Psoas muscle (tissue), 8 donors: ENCODE data around the gene BTBD8. TPM values are rescaled to one million over a fixed set of nuclear protein-coding genes. Genes with fewer than 3 reads are reported as not detected.
A peak's percentile ranks its signal among the peaks of the same experiment; 100 is the strongest.

Source experiments
- ATAC-seq, 4 donors: fragments of 200-7000 bp; cut with Tn5 transposase; one replicate each; pipeline ENCODE4 v1.9.1; 2020; ENCODE audit warnings: moderate library complexity in 3 of 4, mild to moderate bottlenecking in 2 of 4
- DNase-seq, 2 donors: peaks; one replicate each; pipeline ENCODE4 v3.0.0-alpha.2; 2020
- H3K27ac ChIP-seq: fragments of 200-600 bp; one replicate; pipeline ENCODE4 v1.8.0; 2022
- H3K27me3 ChIP-seq, 3 donors: fragments of 200-600 bp in 1 of 3; one replicate each; pipeline versions ENCODE4 v1.6.1 to v1.8.0; 2013 to 2022; ENCODE audit warnings: low read length in 2 of 3, mild to moderate bottlenecking in 2 of 3, moderate library complexity in 1 of 3; ENCODE audit not compliant: insufficient read depth in 3 of 3
- H3K36me3 ChIP-seq, 2 donors: fragments of 200-600 bp in 1 of 2; one replicate each; pipeline versions ENCODE4 v1.6.1 to v1.8.0; 2013 to 2022; ENCODE audit warnings: low read depth in 1 of 2, mild to moderate bottlenecking in 1 of 2, moderate library complexity in 1 of 2; ENCODE audit not compliant: insufficient read depth in 1 of 2
- H3K4me1 ChIP-seq: fragments of 200-600 bp; one replicate; pipeline ENCODE4 v1.8.0; 2022
- H3K4me3 ChIP-seq: fragments of 200-600 bp; one replicate; pipeline ENCODE4 v1.8.0; 2022; ENCODE audit warnings: mild to moderate bottlenecking
- H3K9me3 ChIP-seq: fragments of 200-600 bp; one replicate; pipeline ENCODE4 v1.8.0; 2022
- WGBS, 3 donors: extraction: QIAGEN DNeasy Blood & Tissue Kit; methylation state at CpG; one replicate each; pipeline versions ENCODE4 v1.1.6 to v1.1.7; 2013; 5-methylcytosine and 5-hydroxymethylcytosine counted together
- intact Hi-C, 2 donors: fragments of 100-400 bp; cut with DNase I; formaldehyde crosslinking; loops; one replicate each; pipeline versions ENCODE4 v1.11.0 to v1.14.2; 2022
- long read RNA-seq, 2 donors: library from polyadenylated mRNA; unstranded; transcript quantifications; one replicate each; pipeline ENCODE4 v2.0.0, GENCODE V29; 2021
- polyA plus RNA-seq, 3 donors: library from polyadenylated mRNA; stranded (reverse); fragments of 200-250 nt; gene quantifications; one replicate each; pipeline ENCODE4 v1.2.3, GENCODE V29; 2013
- total RNA-seq, 4 donors: library from RNA; stranded (reverse); fragmentation: NEBNext Ultra II Directional in 2 of 4; extraction: Animal tissue kit (Norgen Biotek cat#: 25700) in 2 of 4; gene quantifications; one replicate each; pipeline versions ENCODE4 v1.2.1 to v1.2.4, GENCODE V29; 2021 to 2023
- TF ChIP-seq, protein P1 (sequence below): fragments of 200-600 bp; IDR thresholded peaks from one replicate; pipeline ENCODE4 v1.8.0; 2022; ENCODE audit warnings: antibody characterized with exemption
- donor health status: healthy with polysubstance abuse.
- donor health status: DM: no; HTN: no; CAD: no; lungs with moderate emphysema.
- donor health status: Bipolar disorder and iron deficiency.
- donor health status: healthy.
- donor health status: DM: yes; HTN: yes; CAD: no.
- donor health status: DM: no; HTN: no; CAD: no.
- donor health status: DM: no; HTN: no; CAD: no.
- donor health status: DM: yes; HTN: yes; CAD: no.

Gene BTBD8
- total RNA-seq: 1 to 10 TPM in 3 of 4 donors, under 1 TPM in 1; 0.46 to 4.3 (median 2.7) TPM
- under 1 TPM; 0.31 to 0.61 (median 0.53) TPM for polyA plus RNA-seq
- long read RNA-seq, donor 1: 0 reads
- long read RNA-seq, donor 2: 0 reads

DNA sequence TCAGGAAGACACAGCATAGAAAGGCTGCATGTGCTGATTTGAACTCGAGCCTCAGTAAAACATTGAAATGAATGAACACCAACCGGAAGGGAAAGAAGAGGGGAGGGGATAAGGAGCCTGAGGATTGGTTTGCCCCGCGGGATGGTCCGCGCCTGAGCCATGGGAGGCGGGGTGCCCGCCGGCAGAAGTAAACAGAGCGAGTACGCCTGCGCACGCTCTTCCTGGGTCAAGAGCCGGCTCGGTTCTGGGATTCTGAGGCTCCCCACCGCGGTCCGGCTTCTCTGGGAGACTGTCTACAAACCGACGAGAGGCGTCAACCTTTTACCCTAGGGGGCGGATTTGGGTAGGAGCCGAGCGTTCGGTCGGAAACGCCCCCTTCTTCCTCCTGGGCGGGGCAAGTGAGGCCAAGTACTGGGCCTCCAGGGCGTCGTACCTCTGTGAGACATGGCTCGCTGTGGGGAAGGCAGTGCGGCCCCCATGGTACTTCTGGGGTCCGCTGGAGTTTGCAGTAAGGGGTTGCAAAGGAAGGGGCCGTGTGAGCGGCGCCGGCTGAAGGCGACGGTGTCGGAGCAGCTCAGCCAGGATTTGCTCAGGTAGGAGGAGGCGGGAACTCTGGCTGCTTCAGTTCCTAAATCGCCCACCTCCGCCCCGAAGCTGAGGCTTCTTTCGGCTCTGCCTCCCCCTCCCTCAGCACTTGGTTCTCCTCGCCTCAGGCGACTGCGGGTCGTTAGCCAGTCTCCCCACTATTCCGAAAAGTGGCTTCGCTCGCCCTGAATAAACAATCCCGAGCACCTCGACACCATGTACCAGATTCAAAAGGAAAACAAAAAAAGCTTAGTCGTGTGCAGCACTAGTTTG is at the start of gene BTBD8:
TSS of gene BTBD8 (plus strand) at position 218 of the 858 bp plus-strand sequence. CDS start at position 445, 227 bp downstream.
- H3K9me3 ChIP-seq: peaks cover 6% of the 10 kb centered on the region
- H3K36me3 ChIP-seq: no peaks in the 10 kb centered on the region
- DNase-seq (peak; percentile 81 to 91), ATAC-seq (peak; percentile 84 to 96 (median 91))
- intact Hi-C loops: no loop called here
- H3K4me1 ChIP-seq: peaks cover 3% of the 10 kb centered on the region
- H3K27me3 ChIP-seq: no peaks in the 10 kb centered on the region
- peak within 1 kb of the TSS; percentile 95 for H3K4me3 ChIP-seq
- peak within 1 kb of the TSS; percentile 77 for H3K27ac ChIP-seq
- TF ChIP-seq, protein P1, sequence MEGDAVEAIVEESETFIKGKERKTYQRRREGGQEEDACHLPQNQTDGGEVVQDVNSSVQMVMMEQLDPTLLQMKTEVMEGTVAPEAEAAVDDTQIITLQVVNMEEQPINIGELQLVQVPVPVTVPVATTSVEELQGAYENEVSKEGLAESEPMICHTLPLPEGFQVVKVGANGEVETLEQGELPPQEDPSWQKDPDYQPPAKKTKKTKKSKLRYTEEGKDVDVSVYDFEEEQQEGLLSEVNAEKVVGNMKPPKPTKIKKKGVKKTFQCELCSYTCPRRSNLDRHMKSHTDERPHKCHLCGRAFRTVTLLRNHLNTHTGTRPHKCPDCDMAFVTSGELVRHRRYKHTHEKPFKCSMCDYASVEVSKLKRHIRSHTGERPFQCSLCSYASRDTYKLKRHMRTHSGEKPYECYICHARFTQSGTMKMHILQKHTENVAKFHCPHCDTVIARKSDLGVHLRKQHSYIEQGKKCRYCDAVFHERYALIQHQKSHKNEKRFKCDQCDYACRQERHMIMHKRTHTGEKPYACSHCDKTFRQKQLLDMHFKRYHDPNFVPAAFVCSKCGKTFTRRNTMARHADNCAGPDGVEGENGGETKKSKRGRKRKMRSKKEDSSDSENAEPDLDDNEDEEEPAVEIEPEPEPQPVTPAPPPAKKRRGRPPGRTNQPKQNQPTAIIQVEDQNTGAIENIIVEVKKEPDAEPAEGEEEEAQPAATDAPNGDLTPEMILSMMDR: no peak
- 1% methylated on average over 53 to 55 of the region's 55 CpGs for WGBS, 3 donors

DNA sequence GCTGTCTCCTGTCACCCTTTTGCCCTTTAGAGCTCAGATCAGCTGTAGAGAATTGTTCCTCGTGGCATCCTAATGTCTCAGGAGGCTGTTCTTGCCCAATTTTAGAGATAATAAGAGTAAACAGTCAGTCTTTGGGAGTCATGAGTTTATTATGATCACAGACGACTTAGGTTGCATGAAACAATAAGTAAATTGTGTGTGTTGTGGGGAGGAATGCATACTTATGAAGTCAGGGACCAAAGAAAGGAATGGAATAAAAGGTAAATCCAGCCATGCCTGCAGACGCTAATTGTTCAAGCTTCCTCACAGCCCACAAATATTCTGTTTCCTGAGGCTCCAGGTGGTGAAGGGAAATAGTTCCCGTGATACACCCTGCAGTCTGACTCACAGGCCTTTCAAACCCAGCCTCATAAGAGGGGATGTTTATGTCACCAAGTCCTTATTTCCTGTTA is 49.5 kb upstream of the BTBD8 start:
- Histone ChIP-seq H3K4me3 (no peak overlapping the region), H3K27me3 (peaks cover 0 to 26% (median 7%) of the 10 kb centered on the region in 3 donors), H3K27ac (no peak overlapping the region), H3K36me3 (no peaks in the 10 kb centered on the region), H3K4me1 (no peaks in the 10 kb centered on the region), H3K9me3 (no peaks in the 10 kb centered on the region)
- no peak for DNase-seq
- WGBS, 3 donors: 39 to 51% (median 51%) methylated on average over 4 of the region's 4 CpGs
- no peak for ATAC-seq
- TF ChIP-seq, protein P1: no peak
- intact Hi-C loops: no loop called here

DNA sequence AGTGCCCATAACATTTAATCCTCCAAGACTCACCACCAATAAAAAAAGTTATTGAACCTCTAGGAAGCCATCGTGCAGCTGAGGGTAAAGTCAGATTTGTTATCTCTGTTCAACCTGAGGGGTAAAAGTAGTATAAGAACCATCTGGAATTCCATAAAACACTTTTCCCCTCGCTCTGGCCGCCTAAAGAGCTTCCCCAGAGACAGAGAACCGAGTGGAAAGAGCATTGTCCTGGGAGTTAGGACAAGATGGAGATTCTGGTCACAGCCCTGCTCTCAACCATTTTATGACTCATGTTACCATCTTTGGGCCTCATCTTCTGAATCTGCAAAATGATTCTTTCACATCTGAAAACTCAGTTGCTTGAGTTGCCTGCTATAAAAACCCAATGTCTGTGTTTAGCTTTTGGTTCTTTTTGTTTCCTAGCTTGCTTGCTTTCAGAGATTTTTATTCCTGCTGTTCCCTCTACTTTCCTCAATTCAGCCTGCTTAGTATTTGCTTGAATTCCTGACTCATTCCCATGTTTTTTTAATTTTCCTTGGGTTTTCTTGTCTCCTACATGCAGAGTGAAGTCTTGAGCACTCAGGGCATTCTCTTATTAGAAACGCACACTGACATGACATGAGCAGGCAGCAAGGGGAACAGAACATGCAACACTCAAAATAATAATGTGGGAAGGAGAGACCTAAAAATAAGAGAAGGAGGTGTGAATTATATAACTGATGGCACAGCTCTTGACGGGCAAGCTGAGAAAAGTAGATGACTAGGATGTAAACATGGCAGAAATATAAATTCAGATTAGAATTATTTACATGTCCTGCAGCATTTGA is 48.6 kb upstream of the BTBD8 start:
- Histone ChIP-seq H3K4me1 (no peaks in the 10 kb centered on the region), H3K27me3 (peaks cover 0 to 26% (median 7%) of the 10 kb centered on the region in 3 donors), H3K4me3 (no peak overlapping the region), H3K9me3 (no peaks in the 10 kb centered on the region), H3K27ac (no peak overlapping the region), H3K36me3 (no peaks in the 10 kb centered on the region)
- ATAC-seq (no peak), DNase-seq (no peak)
- TF ChIP-seq, protein P1: no peak
- intact Hi-C loops: no loop called here
- WGBS, 3 donors: 68 to 73% (median 71%) methylated on average over 6 of the region's 6 CpGs

DNA sequence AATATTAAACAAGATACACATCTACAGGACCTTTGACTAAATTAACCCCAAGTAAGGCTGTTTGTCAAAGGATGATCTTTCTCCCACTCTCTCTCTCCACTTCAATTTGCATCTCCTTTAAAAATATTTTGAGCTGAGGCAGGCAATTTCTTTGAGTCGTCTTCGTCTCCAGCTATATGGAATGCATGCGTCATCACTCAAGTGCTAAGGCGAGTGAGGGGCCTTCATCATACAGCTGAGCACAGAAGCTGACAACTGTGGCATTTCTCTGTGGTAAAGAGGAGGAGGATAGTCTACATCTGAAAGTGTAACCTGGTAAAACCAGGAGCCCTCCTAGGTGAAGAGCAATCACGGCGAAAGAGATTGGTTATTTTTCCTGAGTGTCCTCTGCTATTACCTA is 42.7 kb upstream of the BTBD8 start:
- intact Hi-C loops: no loop called here
- H3K27ac ChIP-seq: no peak overlapping the region
- H3K9me3 ChIP-seq: no peaks in the 10 kb centered on the region
- H3K4me1 ChIP-seq: no peaks in the 10 kb centered on the region
- no peaks in the 10 kb centered on the region for H3K36me3 ChIP-seq
- DNase-seq (no peak), ATAC-seq (no peak)
- H3K27me3 ChIP-seq: peaks cover 0 to 5% (median 0%) of the 10 kb centered on the region in 3 donors
- TF ChIP-seq, protein P1: no peak
- no peak overlapping the region for H3K4me3 ChIP-seq
- 64 to 75% (median 67%) methylated on average over 6 of the region's 6 CpGs for WGBS, 3 donors
